HG02571 (cell line): ENCODE results near the gene MOSPD2.

ENCODE experiments used
- ATAC-seq: cut with Tn5 transposase; IDR thresholded peaks from one replicate; pipeline ENCODE4 v1.9.1; 2021; ENCODE audit warnings: mild to moderate bottlenecking, moderate library complexity; ENCODE audit not compliant: unreplicated experiment

Gene MOSPD2

DNA sequence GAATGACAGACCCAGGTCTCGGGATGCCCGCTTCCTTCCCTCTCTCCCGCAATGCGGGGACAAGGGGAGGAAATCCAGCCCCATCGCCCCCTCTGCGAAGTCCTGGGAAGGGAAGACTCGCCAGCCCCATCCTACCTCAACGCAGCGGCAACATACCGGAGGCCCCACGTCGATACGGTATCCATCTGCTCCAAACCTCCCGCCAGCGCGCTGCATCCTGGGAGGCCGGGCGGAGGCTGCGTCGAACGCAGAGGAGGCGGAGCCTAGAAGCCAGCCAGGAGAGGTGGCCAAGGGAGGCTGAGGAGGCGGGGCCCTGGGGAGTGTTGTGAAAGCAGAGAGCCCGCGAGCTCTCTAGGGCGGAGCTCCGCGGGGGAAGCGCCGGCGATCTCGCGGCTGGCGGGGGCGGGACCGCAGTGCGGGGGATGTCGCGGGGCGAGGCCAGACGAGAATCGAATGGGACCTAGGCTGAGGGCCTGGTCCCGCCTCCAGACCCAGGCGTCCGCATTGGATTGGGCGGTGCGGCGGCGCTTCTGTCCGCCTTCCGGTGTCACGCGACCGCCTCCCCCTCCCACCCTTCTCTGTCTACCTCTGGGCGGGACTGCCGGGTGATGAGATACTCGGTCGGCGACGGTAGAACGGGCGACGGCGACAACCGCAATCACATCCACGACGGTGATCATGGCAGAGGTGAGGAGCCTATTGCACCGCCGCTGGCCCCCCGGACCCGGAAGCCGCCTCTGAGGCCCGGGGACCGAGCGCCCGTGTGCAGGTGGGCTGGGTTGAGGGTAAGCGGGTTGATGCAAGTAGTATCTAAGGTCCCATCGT is at the start of gene MOSPD2, which contains the start of gene FANCB:
Gene MOSPD2, plus strand, starts transcription at position 571 of the 825 bp plus-strand sequence. Its CDS starts 108 bp downstream, at position 679.
Gene FANCB, minus strand, starts transcription at position 219 of the 825 bp plus-strand sequence. CDS start 7,559 bp downstream, outside the sequence.
- peak; percentile 95 for ATAC-seq

GRCh38 chrX:14825851-14826250 is 47.4 kb upstream of the MOSPD2 start:
- ATAC-seq: no peak

- no peak for ATAC-seq
Measured at GRCh38 chrX:14826319-14826718, 46.9 kb upstream of the MOSPD2 start.

- no peak for ATAC-seq
Measured at GRCh38 chrX:14829643-14830042, 43.6 kb upstream of the MOSPD2 start.

- no peak for ATAC-seq
Measured at GRCh38 chrX:14832151-14832550, 41.1 kb upstream of the MOSPD2 start.

GRCh38 chrX:14832586-14832985 is 40.6 kb upstream of the MOSPD2 start:
- ATAC-seq: no peak

DNA sequence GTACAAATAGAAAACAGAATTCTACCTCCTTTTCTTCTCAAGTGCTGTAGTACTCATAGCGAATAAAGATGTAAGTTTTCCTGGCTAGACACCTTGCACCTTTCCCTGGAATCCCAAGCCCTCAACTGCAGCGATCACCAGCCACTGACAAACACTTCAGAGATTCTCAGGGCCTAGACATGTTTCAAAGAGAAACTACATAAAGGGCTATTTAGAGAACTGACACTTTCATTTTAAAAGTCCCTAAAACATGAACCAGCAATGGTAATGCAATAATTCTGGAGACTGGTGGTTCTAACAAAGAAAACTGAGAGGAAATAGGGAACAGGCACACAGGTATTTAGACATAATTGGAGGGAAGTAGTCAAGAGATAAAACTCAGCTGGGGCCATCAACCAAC is 36.1 kb upstream of the MOSPD2 start:
- peak; percentile 58 for ATAC-seq

DNA sequence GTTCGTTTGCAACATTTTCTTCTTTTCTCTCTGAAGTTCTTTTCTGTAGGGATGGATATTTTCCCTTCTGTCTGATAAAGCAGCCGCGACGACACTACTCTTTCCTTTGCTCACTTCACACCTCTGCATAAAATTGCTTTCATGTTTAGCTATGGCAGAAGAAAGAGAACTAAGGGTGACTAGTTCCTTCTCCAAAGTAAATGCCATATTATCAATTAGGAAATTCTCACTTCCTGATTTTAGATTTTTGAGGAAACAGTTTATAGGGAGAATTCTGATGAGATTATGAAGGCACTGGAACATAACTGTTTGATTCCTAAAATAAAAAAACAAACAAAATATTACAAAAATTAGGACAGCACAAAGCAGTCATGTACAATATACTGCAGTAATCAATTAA is 29.6 kb upstream of the MOSPD2 start:
- no peak for ATAC-seq

DNA sequence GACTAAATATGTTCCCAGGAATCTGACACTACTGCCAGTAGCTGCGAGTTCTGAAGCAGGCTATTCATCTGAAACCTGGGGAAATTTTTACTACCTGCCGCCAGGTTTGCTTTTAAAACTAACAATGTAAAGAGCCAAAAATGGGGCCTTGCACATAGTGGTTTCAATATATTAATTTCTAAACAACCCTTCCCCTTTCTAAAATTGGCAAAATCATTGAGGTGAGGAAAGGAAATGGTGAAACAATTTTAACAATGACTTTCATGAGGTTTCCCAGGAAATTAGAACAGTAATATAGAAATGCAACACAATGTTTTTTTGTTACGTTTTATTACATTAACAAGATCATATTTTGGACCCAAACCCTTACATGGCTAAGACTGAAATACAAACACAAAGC is 21.7 kb upstream of the MOSPD2 start:
- ATAC-seq: no peak

DNA sequence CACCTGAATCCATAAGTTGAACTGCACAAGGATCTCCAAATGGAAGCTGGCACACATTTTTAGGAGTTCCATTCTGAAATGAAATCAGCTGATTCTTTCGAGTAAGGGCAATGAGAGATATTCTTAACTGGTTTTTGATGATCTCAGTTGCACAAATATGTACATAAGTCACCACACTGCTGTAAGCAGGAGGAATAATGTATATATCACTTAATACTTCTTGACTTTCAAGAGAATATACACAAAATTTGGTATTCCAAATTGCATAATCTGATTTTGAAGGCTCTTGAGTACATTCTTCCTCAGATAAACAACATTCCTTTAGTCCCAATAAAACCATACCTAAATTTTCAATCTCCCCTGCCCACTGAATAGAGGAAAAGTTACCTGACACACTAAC is 8.6 kb upstream of the MOSPD2 start:
- ATAC-seq: no peak

GRCh38 chrX:14865201-14865600 is 8.0 kb upstream of the MOSPD2 start:
- ATAC-seq: no peak

DNA sequence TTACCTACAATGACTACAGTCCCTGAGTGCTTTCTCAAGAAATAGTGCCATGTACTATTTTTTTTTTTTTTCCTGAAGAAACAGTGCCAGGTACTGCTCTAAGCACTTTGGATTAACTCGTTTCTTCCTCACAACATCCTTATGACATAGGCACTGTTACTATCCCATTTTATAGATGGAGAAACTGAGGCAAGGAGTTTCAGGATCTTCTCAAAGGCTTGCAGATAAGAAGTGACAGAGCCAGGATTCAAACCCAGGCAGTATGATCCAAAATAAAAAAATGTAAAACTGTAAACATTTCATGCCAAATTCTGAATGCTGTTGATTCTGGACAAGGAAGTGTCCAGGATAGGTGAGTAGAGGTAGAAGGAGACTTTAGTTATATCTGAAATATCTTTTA is 1.5 kb upstream of the MOSPD2 start:
- ATAC-seq: no peak

DNA sequence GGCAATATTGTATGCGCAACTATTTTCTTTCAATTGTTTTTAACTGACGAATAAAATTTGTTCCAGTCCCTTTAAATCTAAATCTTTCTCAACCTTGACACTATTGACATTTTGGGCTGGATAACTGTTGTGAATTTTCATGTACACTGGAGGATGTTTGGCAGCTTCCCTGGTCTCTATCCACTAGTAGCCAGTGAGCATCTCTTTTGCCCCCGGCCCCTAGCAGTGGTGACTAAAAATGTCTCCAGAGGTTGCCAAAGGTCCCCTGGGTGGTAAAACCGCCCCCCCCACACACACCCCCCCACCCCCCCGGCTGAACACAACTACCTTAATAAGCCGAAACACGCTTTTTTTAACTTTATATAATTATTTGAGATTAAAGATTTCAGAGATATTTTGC is 866 bp upstream of the MOSPD2 start:
- no peak for ATAC-seq

GRCh38 chrX:14873676-14874049 is 442 bp downstream of the MOSPD2 start:
- no peak for ATAC-seq

GRCh38 chrX:14875624-14876023 is 2.4 kb downstream of the MOSPD2 start:
- no peak for ATAC-seq

DNA sequence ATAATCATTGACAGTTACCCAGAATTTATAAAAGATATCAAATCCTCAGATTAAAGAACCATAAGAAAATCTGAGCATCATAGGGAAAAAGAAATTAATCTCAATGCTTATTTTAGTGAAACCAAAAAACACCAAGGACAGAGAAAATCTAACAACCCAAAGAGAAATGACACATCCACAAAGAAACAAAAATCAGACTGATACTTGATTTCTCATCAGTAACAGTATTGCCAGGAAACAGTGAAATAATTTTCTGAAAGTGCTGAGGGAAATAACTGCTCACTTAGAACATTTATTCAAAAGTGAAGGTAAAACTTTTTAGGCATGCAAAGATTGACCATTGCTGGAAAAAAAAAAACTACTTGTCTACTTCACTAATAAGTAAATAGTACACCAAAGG is 10.6 kb downstream of the MOSPD2 start:
- no peak for ATAC-seq

- ATAC-seq: no peak
Measured at GRCh38 chrX:14884714-14885113, 11.5 kb downstream of the MOSPD2 start.

GRCh38 chrX:14886252-14886651 is 13.0 kb downstream of the MOSPD2 start:
- no peak for ATAC-seq

- ATAC-seq: no peak
Measured at GRCh38 chrX:14896273-14896672, 23.1 kb downstream of the MOSPD2 start.

DNA sequence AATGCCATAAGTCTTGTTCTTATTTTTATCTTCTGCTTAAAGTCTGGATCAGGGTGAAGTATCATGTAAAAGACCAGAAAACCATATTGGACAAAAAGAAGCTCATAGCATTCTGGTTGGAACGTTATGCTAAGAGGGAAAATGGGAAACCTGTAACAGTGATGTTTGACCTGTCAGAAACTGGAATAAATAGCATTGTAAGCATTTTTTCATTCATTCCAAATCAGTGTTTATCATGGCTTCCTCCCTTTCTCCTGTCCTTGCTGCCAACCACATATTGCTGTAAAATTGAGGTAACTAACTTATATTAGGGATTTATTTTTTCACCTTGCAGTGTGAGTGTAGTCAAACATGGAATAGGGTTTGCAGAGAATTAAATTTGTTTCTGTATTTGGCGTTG is 23.8 kb downstream of the MOSPD2 start:
- ATAC-seq: no peak

DNA sequence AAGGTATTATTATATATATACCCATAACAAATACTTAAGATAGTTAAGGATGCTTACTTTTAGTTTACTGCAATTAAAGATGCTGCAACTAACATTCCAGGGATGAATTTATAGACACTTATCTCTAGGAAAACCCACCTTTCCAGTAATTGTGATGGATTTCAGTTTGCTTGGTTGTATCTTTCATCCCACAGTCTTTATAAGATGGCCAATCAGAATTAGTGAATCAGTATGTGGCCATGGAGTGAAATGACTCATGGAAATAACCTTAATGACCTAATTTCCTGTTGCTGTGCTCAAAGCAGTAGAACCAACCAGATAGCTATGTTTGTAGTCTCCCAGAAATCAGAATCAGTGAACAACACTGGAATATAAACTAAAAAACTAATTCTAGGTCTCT is 26.4 kb downstream of the MOSPD2 start:
- ATAC-seq: peak; percentile 54

DNA sequence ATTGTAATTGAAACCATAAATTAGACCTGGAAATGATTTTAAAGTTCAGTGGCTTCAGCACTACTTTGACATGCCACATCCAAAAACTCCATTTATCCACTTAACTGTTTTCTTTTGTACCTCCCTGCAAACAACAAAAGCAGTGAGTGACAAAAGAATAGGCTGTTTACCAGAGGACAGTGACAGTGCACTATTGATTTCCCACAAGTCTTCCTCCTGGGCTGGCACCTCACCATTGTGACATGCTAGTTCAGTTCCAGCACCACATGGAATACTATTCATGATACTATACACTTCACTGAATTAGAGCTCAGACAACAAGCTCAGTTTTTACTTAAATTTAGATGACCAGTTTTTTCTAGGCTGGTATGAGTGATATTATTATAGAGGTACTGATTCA is 29.3 kb downstream of the MOSPD2 start:
- ATAC-seq: no peak

DNA sequence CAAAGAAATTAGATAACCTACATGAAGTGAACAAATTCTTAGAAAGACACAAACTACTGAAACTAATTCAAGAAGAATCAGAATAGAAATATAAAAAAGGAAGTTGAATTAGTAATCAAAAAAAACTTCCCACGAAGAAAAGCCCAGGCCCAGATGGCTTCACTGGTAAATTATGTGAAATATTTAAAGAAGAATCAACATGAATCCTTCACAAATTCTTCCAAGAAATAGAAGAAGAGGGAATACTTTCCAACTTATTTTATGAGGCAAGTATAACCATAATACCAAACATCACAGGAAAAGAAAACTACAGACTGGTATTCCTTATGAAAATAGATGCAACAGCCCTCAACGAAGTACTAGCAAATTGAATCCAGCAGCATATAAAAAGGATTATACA is 30.7 kb downstream of the MOSPD2 start:
- no peak for ATAC-seq
